ENCODE data around the gene P4HB.

Gene P4HB

DNA sequence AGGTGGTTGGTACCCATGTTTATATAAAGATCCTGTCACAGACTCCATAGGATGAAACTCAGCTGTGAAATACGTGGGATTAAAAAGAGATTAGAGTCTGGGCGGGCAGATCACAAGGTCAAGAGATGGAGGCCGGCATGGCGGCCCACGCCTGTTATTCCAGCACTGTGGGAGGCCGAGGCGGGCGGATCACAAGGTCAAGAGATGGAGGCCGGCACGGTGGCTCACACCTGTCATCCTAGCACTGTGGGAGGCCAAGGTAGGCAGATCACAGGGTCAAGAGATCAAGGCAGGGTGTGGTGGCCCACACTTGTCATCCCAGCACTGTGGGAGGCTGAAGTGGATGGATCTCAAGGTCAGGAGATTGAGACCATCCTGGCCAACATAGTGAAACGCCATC, 35.1 kb upstream of the P4HB start:
- no peak for DNase-seq

DNA sequence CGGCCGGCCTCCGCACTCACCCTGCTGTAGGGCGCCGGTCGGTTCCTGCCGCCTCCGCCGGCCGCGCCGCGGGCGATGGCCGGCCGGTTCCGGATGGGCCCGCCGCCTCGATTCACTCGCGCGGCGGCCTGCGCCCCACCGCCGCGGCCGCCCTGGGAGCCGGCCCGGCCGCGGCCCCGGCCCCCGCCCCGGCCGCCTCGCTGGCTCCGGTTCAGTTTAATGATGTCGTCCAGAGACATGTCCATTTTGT, 30.9 kb upstream of the P4HB start:
- DNase-seq: no peak

DNA sequence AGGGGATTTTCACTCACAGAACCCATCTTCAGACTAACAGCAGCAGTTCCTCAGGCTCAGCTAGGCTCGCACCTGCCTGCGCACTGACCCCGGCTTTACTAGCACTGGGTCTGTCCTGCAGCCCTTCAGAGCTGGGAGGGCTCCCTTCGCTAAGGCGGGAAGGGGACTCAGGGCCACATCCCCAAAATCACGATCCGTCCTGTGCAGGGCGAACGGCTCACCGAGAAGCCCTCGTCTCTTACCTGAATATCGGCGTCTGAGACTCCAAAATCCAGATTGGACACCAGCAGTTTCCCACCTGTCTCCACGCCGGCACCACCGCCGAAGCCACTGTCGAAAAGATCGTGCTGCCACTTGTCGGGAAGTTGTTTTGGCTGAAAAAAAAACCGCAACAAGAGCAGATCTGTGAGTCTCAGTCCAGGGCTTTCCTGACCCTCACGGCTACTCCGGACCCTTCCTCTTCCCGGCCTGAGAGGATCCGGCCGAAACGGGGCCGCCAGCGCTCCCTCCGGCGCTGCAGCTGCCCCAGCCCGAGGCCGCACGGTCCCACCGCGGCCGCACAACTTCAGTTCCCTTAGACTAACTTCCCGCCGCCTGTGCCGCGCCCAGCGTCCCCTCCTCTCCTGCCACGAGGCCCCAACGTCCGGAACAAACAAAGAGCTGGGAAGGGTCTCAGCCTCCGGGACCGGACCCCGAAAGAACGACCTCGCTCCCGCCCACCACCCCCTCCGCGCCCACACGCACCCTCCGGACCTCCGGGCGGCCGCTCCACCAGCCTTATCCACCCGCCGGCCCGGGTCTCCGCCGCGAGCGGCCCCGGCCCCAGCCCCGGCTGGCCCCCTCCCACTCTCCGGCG, 30.3 kb upstream of the P4HB start:
- peak; percentile 48 for DNase-seq

DNA sequence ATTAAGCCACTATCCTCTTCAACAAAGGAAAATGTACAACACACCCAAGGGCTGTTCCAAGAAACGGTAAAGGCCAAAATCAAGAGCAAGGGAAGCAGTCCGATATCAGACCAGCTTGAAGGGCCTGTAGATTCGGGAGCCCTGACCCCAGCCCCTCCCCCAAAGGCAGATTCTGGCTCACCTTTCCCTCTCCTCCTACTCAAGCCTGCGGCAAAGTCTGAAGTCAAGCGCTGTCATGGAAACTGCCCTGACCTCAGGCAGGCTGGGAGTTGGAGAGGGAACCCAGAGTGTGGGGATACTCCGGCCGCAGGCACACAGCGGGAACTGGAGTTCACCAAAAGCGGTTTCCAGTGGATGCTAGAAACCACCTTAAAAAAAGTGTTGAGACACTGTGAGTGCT, 29.3 kb upstream of the P4HB start:
- no peak for DNase-seq

DNA sequence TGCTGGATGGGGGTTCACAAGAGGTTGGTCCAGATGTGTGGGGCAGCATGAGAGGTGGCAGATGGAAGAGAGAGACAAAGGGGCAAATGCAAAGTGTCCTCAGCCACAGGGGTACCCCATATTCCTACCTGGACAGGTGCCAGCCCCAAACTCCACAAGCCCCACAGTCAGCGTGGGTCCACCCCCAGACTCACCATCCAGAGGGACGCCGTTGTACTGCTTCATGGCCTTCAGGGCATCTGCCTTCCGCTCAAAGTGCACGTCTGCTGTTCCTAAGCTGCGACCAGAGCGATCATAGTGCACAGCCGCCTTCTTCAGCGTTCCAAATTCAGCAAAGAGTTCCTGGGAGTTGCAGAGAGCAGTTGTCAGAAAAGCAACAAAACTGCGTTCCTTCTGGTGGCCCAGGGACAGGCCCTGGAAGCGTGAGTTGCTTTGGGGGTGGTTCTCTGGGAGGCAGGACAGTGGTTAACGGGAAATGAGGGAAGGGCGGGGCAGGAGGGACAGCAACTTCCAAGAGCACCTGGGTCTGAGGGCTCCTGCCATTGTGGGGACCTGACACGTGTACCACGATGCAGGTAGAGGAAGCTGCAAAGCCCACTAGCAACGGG, 28.8 kb upstream of the P4HB start:
- no peak for DNase-seq

DNA sequence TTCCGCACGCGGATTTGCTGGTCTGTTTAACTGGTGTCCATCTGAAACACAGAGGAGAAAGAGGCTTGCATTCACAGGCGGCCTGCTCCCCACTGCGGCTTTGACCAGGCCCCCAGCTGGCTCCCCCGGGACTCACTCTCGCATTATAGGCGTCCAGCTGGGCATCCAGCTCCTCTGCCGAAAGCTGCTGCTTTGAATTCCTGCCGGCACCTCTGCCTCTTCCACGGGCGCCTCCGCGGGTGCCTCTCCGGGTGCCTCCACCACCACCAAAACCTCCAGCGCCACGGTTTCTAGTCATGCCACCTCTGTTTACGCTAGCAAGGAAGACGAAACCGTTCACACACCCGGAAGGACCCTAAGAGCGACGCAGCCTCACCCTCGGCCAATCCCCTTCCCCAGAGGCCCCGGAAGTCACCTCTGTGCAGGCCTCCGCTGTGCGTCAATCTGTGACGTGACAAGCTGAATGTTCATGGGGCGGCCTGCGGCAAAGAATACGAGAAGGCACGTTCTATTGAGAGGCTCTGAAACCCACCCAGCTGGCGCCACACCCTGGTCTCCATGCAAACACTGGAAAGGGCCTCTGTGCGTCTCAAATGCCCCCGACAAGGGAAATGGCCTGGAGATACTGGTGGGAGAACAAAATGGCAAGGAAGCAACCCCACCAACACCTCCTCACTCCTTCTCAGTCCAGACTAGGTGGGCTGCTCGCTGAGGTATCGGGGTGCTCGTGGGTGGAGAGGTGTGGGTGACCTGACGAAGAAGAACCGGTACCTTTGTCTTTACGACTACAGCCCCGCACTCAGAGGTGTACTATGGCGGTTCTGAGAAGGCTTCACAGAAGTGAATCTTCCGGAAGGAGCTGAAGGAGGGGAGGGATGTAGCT, 28.0 kb upstream of the P4HB start:
- DNase-seq: no peak

DNA sequence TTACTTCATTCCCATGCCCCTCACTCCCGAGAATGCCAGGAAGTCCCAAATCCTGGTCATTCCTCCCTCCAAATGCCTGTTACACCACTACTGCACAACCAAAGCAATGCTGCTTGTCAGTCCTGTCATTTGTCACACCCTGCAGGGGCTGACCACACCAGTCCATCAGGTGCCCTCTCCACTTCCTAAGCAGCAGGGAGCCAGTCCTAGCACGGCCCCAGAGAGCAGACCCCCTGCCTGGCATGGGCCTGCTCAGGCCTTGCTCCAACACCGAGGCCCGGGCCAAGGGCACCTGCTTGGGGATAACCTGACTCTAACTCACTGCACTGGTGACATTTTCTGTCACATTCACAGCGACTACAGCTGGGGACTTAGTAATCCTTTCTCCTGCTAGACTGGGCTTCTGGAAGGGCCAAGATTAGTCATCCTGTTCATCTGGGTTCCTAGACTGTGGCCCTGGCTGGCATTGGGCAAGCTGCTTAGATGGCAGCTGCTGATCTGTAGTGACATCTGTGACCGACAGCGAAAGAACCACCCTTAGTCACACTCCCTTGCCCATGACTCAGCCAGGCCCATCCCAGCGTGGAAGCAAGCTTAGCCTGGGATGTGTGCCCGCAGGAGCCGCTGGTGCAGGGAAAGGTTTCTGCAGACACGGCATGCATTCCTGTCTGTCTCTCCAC, 25.7 kb upstream of the P4HB start:
- DNase-seq: no peak

DNA sequence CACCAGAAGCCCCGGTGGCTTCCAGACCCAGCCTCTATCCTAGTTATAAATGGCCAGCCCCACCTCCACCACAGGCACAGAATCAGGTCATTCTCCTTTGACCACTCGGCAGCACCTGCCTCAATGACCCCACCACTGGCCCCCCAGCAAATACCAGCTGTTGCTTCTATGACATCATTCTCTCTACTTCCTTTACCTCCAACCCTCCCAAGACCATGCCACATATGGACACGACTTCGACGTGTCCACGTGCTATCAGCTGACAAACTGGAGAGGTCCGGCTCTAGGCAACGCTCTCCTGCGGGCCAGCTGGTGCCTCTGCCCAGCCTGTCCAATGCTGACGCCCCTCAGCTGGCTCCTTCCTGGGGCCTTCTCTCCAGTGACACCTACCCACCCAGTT, 25.1 kb upstream of the P4HB start:
- DNase-seq: no peak

DNA sequence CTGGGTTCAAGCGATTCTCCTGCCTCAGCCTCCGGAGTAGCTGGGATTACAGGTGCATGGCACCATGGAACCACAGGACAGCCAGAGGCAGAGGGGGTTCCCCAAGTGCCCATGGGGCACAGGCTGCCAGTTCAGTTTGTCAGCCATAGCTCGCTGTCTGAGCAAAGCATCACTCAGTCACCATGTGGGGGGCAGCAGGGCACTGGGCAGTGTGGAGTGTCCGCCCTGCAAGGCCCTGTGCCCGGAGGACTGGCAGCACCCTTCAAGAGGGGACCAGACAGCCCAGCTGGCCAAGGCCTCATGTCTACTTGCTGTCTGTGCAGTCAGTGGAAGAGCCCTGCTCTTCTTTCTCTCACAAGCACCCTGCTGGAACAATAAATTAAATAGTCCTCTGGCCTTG, 24.6 kb upstream of the P4HB start:
- DNase-seq: no peak

DNA sequence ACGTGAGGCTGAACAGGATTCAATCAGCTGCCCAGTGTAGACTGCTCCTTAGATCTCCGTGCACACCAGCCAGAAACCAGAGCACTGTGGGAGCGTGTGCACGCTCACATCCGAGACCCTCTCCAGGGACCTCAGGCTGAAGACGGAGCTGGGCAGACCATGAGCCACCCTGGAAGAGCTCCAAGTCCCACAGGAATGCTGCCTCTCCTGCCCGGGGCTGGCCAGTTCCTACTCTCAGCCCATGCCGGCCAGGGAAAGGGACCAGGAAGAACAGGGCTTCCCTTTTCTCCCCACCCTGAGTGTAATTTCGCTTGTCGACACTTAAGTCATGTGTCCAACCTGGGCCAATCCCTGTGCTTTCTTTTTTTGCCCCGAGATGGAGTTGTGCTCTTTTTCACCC, 24.2 kb upstream of the P4HB start:
- no peak for DNase-seq

DNA sequence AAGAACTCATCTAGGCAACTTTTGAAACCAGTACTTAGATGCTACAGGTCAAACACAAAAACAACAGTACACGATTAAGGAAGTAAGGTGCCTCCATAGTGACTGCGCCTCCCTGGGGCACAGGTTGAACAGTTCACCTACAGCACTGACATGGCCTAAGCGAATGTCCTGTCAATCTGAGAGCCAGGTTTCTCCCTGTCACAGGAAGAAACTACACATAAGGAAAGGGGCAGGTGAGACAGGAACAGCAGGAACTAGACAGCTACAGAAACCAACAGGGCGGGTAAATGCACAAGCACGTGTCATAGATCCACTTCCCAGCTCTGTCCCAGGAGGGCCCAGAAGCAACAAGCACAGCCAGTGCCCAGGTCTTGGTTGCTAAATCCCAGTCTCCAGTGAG, 18.8 kb upstream of the P4HB start:
- no peak for DNase-seq

DNA sequence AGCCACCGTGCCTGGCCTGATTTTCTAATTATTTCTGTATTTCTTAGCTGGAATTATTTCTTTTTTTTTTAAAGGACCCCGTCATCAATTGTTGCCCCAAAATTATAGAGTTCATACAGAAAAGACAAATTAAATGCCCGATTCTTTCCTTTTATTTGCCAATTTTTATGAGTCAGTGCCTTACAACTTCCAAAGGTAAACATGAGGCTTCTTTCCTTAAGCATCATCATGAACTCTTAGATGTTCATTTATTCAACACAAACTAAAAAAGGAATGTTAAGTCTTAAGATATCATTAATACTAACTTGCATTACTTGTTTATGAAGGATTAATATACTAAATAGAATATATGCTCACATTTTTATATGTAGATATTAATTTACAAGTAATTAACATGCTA, 18.0 kb upstream of the P4HB start:
- DNase-seq: no peak

DNA sequence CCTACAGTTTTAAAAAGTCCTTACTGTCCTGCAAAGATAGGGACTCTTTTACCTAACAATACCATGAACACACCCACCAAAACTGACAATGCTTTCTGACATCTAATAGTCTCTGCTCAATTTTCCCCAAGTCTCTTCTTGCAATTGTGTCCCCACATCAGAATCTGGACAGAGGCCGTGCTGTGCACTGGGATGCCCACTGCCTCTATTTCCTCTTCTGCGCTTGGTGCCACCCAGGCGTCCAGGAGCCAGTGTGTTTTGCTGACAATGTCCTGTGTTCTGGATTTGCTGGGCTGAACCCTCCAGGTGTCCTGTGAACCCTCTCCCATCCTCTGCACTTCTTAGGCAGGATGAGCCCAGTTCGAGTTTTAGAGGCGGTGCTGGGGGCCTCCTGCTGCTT, 17.2 kb upstream of the P4HB start:
- DNase-seq: no peak

DNA sequence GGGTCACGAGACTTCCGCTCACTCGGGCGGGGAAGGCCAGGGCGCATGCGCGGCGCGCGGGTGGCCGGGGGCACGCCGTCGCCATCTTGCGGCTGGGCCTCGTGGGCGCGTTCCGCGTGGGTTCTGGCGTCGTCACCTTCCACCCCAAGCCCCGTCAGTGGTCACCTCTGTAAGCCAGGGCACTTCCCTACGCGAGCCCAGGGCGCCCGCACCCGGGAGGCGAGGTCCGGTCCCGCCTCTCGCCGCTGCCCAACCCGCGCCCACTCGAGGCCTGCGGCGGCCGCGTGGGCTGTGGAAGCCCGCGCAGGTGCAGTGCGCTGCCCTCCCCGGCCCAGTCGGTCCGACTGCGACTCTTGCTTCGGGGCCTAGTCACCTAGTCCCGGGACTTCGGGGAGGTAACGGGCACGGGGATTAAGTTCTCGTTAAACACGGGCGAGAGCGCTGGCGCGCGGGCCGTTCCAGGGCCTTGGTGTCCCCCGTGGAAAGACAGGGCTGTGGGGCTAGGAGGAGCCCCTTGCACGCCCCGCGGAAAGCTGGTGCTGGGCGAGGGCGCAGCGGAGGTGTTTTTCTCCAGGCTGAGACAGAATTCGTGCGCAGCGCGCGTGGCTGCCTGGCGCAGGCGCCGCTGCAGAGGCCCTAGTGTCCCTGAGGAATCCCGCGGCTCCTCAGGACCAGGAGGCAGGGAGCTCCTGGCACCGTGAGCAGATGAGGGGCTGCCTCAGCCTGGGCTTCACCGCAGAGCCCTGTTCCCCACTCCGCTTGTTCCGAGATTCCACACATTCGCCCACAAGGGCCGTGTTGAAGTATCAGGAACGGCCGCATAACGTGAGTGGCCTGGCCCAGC, 11.3 kb upstream of the P4HB start:
- peak; percentile 97 for DNase-seq

DNA sequence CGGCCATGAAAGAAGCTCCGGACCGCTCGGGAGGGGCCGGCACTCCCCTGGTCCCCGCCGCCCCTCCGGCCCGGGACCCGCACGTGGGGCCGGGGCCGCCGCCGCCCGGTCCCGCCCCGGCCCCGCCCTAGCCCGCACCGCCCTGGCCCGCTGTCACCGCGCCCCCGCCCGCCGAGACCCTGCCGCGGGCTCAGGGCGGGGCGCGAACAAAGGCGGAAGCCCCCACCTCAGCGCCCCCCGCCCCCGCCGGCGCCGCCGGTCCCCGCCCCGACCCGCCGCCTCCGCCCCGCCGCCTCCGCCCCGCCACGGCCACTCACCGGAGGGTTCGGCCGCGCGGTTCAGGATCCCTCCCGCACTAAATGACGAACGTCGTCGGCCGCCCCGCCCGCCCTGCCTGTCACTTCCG, 10.6 kb upstream of the P4HB start, which contains the start of gene ARHGDIA:
ARHGDIA (minus strand) TSS at position 357 of the 406 bp plus-strand sequence. CDS start 1,407 bp downstream, outside the sequence.
- no peak for DNase-seq

DNA sequence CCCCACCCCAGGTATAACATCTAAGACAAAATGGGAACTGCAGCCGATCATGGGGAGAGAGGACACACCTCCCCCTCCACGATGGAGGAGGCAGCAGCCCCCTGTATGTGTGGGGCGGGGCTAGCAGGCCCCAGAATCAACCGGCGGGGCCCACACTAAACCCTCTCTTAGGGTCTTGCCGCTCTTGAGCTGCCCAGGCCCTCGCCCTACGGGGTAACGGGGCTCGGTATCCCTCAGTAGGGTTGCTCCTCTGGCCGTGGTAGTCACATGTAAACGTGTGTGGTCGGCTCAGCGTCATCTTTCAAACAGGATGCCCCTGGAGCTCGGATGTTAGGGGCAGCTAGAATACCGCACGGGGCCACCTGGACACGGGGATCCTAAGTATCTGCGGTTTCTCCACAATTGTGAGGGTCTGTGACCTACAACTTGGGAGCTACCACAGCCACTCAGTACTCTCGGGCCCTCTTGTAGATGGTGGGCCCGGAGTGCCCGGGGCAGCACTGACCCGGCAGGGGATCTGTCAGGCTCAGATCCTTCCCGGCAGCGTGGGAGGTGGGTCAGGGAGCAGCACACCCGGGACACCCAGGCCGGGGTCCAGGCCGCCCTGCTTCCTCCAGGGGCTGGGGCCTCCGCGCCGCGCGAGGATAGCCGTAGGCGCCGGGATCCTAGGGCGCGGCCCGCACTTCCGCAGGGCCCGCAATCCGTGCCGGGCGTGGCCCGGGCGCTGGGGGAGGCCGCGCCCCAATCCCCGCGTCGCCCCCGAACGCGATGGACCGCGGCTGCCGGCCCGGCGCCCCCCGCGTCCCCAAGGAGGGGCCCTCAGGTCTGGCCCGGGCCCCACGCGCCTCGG, 10.0 kb upstream of the P4HB start:
- peak; percentile 64 for DNase-seq

DNA sequence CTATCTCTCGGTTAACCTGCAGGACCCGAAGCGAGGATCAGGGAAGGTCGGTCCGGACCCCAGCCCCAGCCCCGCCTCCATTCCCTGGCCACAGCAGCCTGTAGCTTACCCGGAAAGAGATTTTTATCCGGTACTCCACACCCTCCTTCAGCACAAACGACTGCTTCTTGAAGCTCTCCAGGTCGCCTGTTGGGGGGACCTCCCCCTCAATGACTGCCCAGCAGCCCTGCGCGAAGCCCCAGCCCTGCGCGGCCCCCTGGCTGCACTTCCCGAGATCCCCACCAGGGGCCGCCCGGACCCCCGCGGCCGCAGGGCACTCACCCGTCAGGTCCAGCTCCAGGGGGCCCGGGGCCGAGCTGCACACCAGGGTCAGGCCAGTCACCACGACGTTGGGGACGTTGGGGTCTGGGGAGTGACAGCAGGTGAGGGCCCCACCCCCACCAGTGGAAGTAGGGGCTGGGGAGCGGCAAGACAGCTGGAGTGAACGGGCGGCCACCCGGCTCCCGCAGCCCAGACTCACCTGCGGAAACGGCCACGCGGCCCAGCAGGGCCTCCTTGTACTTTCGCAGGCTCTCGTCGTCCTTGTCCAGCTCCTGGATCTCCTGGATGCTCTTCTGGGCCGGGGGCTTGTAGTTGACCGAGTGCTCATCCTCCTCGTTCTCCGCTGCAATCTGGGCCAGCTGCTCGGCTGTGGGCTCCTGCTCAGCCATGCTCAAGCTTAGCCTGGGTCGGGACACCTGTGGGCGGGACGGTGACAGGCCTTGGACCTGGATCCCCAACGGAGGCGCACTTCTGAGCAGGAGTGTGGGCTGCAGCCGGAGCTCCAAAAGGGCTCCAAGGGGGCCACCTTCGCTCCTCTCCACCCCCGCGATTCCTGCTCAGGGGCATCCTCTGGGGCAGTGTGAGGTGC, 9.1 kb upstream of the P4HB start:
- DNase-seq: peak; percentile 77

DNA sequence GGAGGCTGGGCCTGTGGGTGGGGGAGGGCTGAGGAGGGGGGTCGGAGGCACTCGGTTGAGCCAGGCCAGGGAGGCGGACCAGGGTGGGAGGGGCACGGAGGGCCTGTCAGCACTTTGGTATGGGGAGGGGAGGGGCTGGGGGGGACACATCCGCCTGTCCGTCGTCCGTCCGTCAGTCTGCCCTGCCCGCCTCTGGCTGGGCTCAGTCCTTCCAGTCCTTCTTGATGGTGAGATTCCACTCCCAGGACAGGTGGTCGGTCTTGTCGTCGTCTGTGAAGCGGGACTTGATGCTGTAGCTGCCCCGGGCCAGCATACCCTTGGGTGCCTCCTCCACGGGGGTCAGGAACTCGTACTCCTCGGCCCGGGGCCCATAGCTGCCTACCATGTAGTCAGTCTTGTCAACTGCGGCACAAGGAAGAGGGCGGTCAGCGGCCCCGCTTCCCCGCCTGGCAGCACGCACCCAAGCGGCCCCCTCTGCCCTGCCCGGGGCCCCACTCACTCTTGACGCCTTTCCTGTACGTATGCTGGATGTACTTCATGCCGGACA, 8.4 kb upstream of the P4HB start:
- DNase-seq: no peak

DNA sequence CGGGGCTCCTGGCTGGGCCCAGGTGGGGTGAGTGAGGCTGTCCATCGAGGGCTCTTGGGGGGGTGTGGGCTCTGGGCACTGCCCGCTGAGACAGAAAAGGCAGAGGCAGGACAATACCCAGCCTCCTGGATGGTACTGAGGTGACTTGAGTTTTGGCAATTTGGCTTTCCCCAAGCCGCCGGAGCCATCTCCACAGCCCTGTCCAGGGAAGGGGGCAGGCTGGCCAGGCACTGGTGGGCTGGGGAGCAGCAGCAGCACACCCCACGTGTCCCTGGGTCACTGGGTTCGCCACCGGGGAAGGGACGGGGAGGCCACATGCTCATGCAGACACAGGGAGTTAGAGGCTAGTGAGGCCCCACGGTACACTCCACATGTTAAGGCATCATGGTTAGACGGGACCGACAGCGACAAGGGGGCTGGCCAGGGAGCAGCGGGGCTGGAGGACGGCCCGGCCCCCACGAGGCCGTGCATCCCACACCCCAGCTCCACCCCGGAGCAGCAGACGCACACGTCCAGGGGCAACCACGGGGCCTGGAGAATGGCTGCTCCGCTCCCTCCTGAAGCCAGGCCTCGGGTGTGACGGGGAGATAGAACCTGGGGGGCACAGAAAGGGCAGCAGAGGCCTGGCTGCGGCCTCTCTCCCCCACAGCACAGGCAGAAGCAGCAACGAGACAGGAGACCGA, 7.8 kb upstream of the P4HB start:
- DNase-seq: peak; percentile 38

All from stimulated activated CD8-positive, alpha-beta memory T cell treated with anti-CD3 and anti-CD28 coated beads, Interleukin-4, amount 100 ng/mL, for 48 hours (primary cell).